ENCODE measurements around the gene MAST3. TPM values are rescaled to one million over a fixed set of nuclear protein-coding genes. Genes with fewer than 3 reads are reported as not detected.

The MAST3 gene
- total RNA-seq, 1 experiment from 2014 or later, result 11.5 TPM

- TF ChIP-seq ATF1 (CRISPR knock-in tag; IDR thresholded peaks at IDR 0.05) (no peak), MAX (CRISPR knock-in tag; IDR thresholded peaks at IDR 0.05) (no peak), CREB1 (CRISPR knock-in tag; IDR thresholded peaks at IDR 0.05) (no peak), CBFB (CRISPR knock-in tag; IDR thresholded peaks at IDR 0.05; ENCODE audit: low read depth) (no peak)
Observed at GRCh38 chr19:18120127-18120526, 22.5 kb downstream of the MAST3 start (continued).

- Mint-ChIP-seq H3K36me3 (peaks cover 10% of the 10 kb centered on the region), H3K27me3 (ENCODE audit: low read depth) (peaks cover 9% of the 10 kb centered on the region), H3K4me3 (no peak overlapping the region), H3K9me3 (no peaks in the 10 kb centered on the region), H3K27ac (no peak overlapping the region), H3K4me1 (peaks cover 27% of the 10 kb centered on the region)
- ATAC-seq (no peak), DNase-seq (ENCODE audit: low spot score) (no peak)
- CTCF ChIA-PET, result interaction anchor here (1.3 kb wide), 1 partner anchor 40 kb away, joined by 4 read pairs; no protein-coding TSS in a partner anchor
- POLR2A ChIA-PET, result no interaction called here
- TF ChIP-seq NFE2L1 (CRISPR knock-in tag; IDR thresholded peaks at IDR 0.05) (no peak), PRRX2 (CRISPR knock-in tag; IDR thresholded peaks at IDR 0.05) (no peak), ZSCAN18 (CRISPR knock-in tag; IDR thresholded peaks at IDR 0.05) (no peak), E2F5 (CRISPR knock-in tag; IDR thresholded peaks at IDR 0.05) (no peak), ZNF423 (CRISPR knock-in tag; IDR thresholded peaks at IDR 0.05) (no peak), MLX (CRISPR knock-in tag; IDR thresholded peaks at IDR 0.05) (no peak), NR3C1 (CRISPR knock-in tag; conservative IDR thresholded peaks at IDR 0.05; ENCODE audit: low read depth) (no peak), CREM (CRISPR knock-in tag; IDR thresholded peaks at IDR 0.05) (no peak)
Observed at GRCh38 chr19:18121166-18121565, 23.6 kb downstream of the MAST3 start.

- DNase-seq (ENCODE audit: low spot score) (no peak), ATAC-seq (no peak)
- POLR2A ChIA-PET, result no interaction called here
- no peak overlapping the region for H3K27ac Mint-ChIP-seq
- H3K4me3 Mint-ChIP-seq, result no peak overlapping the region
- H3K4me1 Mint-ChIP-seq, result peaks cover 22% of the 10 kb centered on the region
- peaks cover 10% of the 10 kb centered on the region for H3K36me3 Mint-ChIP-seq
- H3K27me3 Mint-ChIP-seq (ENCODE audit: low read depth), result peaks cover 9% of the 10 kb centered on the region
- CTCF ChIA-PET, result interaction anchor here (2.8 kb wide), 1 partner anchor 9 kb away, joined by 12 read pairs; no protein-coding TSS in a partner anchor
- H3K9me3 Mint-ChIP-seq, result no peaks in the 10 kb centered on the region
- no peak for TF ChIP-seq JUN (CRISPR knock-in tag; IDR thresholded peaks at IDR 0.05)
- no peak for TF ChIP-seq NR3C1 (CRISPR knock-in tag; conservative IDR thresholded peaks at IDR 0.05; ENCODE audit: low read depth)
- TF ChIP-seq MLX (CRISPR knock-in tag; IDR thresholded peaks at IDR 0.05), result no peak
- no peak for TF ChIP-seq AR (CRISPR knock-in tag; IDR thresholded peaks at IDR 0.05)
- no peak for TF ChIP-seq E2F1 (CRISPR knock-in tag; IDR thresholded peaks at IDR 0.05)
- TF ChIP-seq ZNF121 (CRISPR knock-in tag; IDR thresholded peaks at IDR 0.05), result no peak
- no peak for TF ChIP-seq TEAD4 (CRISPR knock-in tag; IDR thresholded peaks at IDR 0.05)
- no peak for TF ChIP-seq ATF6 (CRISPR knock-in tag; IDR thresholded peaks at IDR 0.05)
- TF ChIP-seq CDX4 (CRISPR knock-in tag; IDR thresholded peaks at IDR 0.05; ENCODE audit: borderline replicate concordance), result no peak
- no peak for TF ChIP-seq PREB (CRISPR knock-in tag; IDR thresholded peaks at IDR 0.05; ENCODE audit: borderline replicate concordance)
- TF ChIP-seq CREM (CRISPR knock-in tag; IDR thresholded peaks at IDR 0.05), result no peak
- TF ChIP-seq MAX (CRISPR knock-in tag; IDR thresholded peaks at IDR 0.05), result no peak
- no peak for TF ChIP-seq ELF4 (CRISPR knock-in tag; IDR thresholded peaks at IDR 0.05; ENCODE audit: low read depth)
Observed at GRCh38 chr19:18122424-18122823, 24.8 kb downstream of the MAST3 start.

Data from WTC11 (cell line).